GM12873 (cell line): ENCODE measurements around the gene PTPN21.

Source experiments
- CTCF ChIP-seq: IDR thresholded peaks from 2 replicates; pipeline ENCODE4 v1.5.1; 2012; ENCODE audit warnings: low read depth, mild to moderate bottlenecking, moderate library complexity, low read length, control low read depth; ENCODE audit not compliant: insufficient read depth; ENCODE audit errors: missing control alignments

The PTPN21 gene

DNA sequence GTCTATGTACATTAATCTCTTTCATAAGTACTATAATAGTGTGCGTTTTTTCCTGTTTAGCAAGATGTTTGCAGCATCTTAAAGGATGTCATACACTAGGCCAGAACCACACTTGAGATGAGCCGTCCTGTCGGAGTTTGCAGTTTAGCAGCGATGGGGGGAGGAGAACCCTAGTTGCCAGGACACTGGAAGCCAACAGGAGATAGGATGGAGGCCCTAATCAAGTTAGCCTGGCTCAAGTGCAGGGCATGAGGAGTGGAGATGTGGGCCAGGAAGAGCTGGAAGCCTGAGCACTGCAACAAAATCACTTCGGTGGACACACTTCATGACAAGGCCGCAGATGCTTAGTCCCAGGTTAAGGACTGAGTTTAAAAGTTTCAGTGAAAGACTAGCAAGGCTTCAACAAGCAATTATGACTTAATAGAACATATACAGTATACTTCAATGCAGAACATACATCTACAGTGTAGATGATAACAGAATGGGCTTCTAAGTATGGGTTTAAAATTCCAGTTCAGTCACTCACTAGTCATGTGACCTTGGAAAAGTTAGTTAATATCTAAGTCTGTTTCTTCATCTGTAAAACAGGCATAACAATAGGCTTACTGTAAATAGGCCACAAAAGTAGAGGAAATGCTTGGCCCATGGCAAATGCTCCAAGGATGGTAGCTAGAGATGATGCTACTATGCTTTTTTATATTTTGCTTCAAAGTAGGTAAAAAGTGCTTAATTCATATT is 77.1 kb downstream of the PTPN21 start:
- TF ChIP-seq CTCF = no peak

- no peak for TF ChIP-seq CTCF
These were observed 78.0 kb downstream of the PTPN21 start for GRCh38 chr14:88476825-88477224.

DNA sequence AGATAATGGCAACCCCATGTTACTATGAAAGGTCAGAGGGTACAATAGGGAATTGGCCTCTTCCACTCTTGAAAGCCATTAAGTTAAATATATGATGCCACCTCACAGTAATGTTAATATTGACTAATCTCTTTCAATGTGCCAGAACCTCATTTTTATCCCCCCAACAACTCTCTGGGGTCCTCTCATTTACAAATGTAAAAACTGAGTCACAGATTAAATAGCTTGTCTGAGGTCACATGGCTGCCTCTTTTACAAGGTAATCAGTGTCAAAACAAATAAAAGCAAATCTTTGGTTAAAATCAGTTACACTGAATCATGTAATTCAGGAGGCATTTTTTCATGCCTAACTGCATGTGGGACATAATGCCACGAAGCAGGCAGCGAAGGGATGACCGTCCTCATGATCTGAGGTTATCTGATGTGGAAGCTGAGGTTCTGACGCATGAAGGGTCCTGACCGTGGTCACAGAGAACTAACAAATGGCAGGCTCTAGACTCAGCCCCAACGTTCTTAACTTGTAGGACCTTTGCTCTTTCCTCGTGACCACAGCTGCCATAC is 78.5 kb downstream of the PTPN21 start:
- TF ChIP-seq CTCF = no peak

DNA sequence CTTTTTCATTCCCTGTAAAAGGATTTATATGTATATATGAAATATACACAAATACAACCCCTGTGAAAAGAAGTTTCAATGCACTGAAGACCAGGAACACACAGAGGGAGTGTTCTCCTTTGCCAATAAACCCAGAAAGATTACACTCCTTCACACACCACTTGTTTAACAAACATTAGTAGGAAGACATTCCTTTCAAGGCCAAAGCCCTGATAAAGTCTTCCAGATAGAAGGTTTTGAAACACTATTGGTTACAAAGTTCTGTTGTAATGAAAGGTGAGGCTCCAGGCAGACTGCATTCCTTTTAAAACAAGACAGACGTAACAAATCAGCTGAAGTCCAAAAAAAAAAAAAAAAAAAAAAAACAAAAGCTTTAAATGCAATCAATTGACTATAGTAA is 81.0 kb downstream of the PTPN21 start:
- TF ChIP-seq CTCF = no peak

DNA sequence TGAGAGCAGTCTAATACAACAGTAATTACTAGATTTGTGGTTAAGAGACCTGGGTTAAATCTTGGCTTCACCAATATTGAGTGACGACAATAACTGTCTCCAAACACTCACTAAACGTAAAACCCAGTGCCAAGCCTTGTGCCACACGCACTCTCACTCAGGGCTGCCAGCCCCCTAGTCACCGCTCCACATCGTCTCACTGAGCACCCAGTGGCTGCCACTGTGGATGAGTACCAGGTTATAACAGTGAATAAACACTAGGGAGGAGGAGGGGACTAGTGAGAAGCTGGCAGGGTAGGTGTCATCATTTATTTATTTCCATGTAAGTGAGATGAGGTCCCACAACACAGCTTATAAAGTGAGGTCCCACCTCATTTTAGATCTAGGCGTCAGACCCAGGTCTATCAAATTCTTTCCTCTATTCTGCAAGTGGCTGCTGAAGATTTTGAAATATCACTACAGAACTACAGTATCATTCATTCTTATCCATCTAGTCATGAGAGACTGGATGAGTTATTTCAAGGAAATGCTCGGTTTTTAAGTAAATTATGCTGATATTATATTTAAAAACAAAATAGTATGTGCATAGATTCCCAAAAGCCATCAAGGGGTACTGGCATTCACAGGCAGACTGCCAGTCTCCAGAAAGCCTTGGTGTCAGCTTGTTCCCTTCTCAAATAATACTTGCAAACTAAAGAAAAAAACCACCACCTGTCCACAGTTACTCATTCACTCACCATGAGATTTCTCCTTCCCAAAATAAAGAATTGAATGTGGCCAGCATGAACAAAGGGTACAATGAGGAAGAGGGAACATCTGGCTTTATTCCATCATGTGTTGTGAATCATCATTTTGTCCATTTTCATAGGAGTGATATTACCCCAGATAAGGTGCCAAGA is 84.0 kb downstream of the PTPN21 start:
- TF ChIP-seq CTCF = no peak

DNA sequence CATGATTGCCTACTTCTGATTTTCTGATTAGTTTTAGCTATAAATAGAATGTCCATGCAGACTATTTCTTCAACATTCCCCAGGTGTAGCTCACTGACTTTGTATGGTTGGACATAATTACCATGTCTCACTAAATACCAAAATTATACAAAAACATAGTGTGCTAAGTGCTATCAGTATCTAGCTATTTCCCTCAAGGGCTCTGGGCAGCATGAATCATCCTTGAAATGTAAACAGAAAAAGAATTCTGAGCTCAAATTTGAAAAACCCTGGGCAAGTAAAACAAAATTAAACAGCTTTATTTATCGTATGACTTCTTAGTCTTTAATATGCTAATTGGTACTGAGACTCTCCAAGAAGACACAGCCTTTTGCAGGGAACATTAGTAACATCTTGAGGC is 86.4 kb downstream of the PTPN21 start:
- TF ChIP-seq CTCF = no peak

- TF ChIP-seq CTCF = peak; percentile 65
These were observed 91.5 kb downstream of the PTPN21 start for GRCh38 chr14:88463318-88463717.
